ENCODE measurements around the gene SMCO1.
"Not testable (repeated sequence)": the region's sequence is repeated elsewhere in the genome, so short reads cannot be mapped to it uniquely, and the experiment has no call there.

The SMCO1 gene

GRCh38 chr3:196514913-196515621, at the start of gene SMCO1:
TSS of gene SMCO1 (minus strand) at chr3:196515346. CDS start at chr3:196515209, 137 bp downstream.
- DNase-seq, result no peak

GRCh38 chr3:196563721-196564225, 48.6 kb upstream of the SMCO1 start:
- DNase-seq, result no peak

- DNase-seq, result no peak
These were observed 44.7 kb upstream of the SMCO1 start for GRCh38 chr3:196559826-196560225.

GRCh38 chr3:196558476-196558875, 43.3 kb upstream of the SMCO1 start:
- DNase-seq, result no peak

- no peak for DNase-seq
These were observed 42.1 kb upstream of the SMCO1 start for GRCh38 chr3:196557236-196557635.

- no peak for DNase-seq
These were observed 40.1 kb upstream of the SMCO1 start for GRCh38 chr3:196555295-196555694.

GRCh38 chr3:196554205-196554604, 39.1 kb upstream of the SMCO1 start:
- DNase-seq, result no peak

- DNase-seq, result no peak
These were observed 38.4 kb upstream of the SMCO1 start for GRCh38 chr3:196553551-196553950.

GRCh38 chr3:196552253-196552652, 37.1 kb upstream of the SMCO1 start:
- DNase-seq, result no peak

- DNase-seq, result not testable (repeated sequence)
These were observed 35.0 kb upstream of the SMCO1 start for GRCh38 chr3:196550172-196550571.

GRCh38 chr3:196549312-196549711, 34.2 kb upstream of the SMCO1 start:
- DNase-seq, result not testable (repeated sequence)

GRCh38 chr3:196547067-196547466, 31.9 kb upstream of the SMCO1 start:
- DNase-seq, result no peak

GRCh38 chr3:196546537-196546936, 31.4 kb upstream of the SMCO1 start:
- DNase-seq, result no peak

GRCh38 chr3:196544491-196544992, 29.4 kb upstream of the SMCO1 start:
- DNase-seq, result no peak

- no peak for DNase-seq
These were observed 26.7 kb upstream of the SMCO1 start for GRCh38 chr3:196541684-196542445.

- DNase-seq, result peak; percentile 14
These were observed 22.3 kb upstream of the SMCO1 start for GRCh38 chr3:196537319-196537984.

- DNase-seq, result no peak
These were observed 18.1 kb upstream of the SMCO1 start for GRCh38 chr3:196533260-196533681.

- no peak for DNase-seq
These were observed 16.3 kb upstream of the SMCO1 start for GRCh38 chr3:196531418-196531817.

- peak; percentile 49 for DNase-seq
These were observed 13.6 kb upstream of the SMCO1 start for GRCh38 chr3:196528639-196529233.

GRCh38 chr3:196525141-196525540, 10.0 kb upstream of the SMCO1 start:
- no peak for DNase-seq

GRCh38 chr3:196524527-196524926, 9.4 kb upstream of the SMCO1 start:
- no peak for DNase-seq

GRCh38 chr3:196523841-196524240, 8.7 kb upstream of the SMCO1 start:
- no peak for DNase-seq

GRCh38 chr3:196521291-196521690, 6.1 kb upstream of the SMCO1 start:
- not testable (repeated sequence) for DNase-seq

Measured in NCI-H1105 treated with DMSO at 0.1 percent for 48 hours (cell line).